ENCODE results near the gene SEPTIN1. TPM values are rescaled to one million over a fixed set of nuclear protein-coding genes. Genes with fewer than 3 reads are reported as not detected.

The SEPTIN1 gene
- total RNA-seq, 1 experiment from 2014 or later, result 3.4 TPM

DNA sequence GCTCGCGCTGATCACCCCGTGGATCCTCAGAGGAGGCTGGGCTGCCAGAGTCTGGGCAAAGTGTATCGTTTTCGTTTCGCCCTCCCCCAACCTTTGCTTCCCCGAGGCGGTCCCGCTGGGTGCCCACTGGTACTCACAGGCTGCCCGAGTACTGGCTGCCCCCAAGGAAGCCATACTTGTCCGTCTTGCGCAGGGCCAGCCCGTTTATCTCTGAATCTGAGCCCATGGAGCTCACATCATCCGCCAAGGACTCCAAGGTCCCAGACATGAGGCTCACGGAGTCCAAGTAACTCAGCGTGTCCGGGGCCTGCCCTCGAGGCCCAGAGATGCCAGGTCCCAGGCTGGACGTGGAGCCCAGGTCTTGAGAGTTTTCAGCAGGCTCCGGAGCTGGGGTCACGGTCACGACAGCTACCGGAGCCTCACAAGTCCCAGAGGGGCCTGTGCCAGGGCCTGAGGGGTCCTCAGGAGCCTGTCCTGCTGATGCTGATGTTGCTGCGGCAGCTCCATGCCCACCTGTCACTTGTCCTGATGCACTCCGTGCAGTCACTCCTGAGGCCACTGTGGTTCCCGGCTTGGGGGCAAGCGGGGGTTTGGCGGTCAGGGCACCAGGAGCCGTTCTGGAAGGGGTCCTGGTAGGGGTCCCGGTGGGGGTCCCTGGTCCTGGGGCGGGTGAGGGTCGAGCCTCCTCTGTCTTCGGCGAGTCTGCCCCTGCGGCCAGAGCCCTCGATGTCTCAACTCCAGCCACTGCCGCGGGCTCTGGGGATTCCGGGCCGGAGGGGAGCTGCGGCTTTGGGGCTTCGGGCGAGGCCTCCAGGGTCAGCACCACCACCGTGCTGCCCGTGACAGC lies 13.0 kb downstream of the SEPTIN1 start (continued):
- no peak for TF ChIP-seq SRF (IDR thresholded peaks at IDR 0.05; ENCODE audit: low read depth)
- TF ChIP-seq CTCF (IDR thresholded peaks at IDR 0.05 in 2 of 3, conservative IDR thresholded peaks at IDR 0.05 in 1 of 3; ENCODE audit: borderline replicate concordance in 1 of 3, insufficient read depth in 1 of 3, low read depth in 2 of 3, low read length in 2 of 3), result no peak
- TF ChIP-seq TCF7L2 (IDR thresholded peaks at IDR 0.05; ENCODE audit: borderline replicate concordance, extremely low read depth, insufficient read depth, insufficient read length), result no peak
- no peak for TF ChIP-seq SIN3A (IDR thresholded peaks at IDR 0.05; ENCODE audit: low read depth)
- no peak for TF ChIP-seq POLR2AphosphoS5 (IDR thresholded peaks at IDR 0.05; ENCODE audit: low read depth, low read length)
- TF ChIP-seq ZFX (IDR thresholded peaks at IDR 0.05), result no peak
- no peak for TF ChIP-seq RAD21 (IDR thresholded peaks at IDR 0.05; ENCODE audit: low read depth)
- TF ChIP-seq MAX (IDR thresholded peaks at IDR 0.05), result no peak
- TF ChIP-seq FOSL1 (IDR thresholded peaks at IDR 0.05; ENCODE audit: low read depth), result no peak
- TF ChIP-seq JUND (IDR thresholded peaks at IDR 0.05), result no peak
- TF ChIP-seq EZH2 (IDR thresholded peaks at IDR 0.05), result no peak

- CTCF ChIA-PET, result no interaction called here
- no TSS peak for BruUV-seq (replicated peaks)
- POLR2A ChIA-PET, result no interaction called here
- Histone ChIP-seq H3K27ac (ENCODE audit: low read depth, low read length) (peak overlapping the region; percentile 84; the same call in 1 of the 2 replicates), H3K4me1 (ENCODE audit: control insufficient read depth in 1 of 2, insufficient read depth in 2 of 2, low read length in 2 of 2) (peaks cover 18 to 30% of the 10 kb centered on the region in 2 experiments), H2AFZ (ENCODE audit: low read depth, low read length, poor library complexity, severe bottlenecking) (no peak overlapping the region), H3K9me3 (ENCODE audit: control insufficient read depth in 1 of 2, insufficient read depth in 1 of 2, low read depth in 1 of 2, low read length in 2 of 2) (no peaks in the 10 kb centered on the region), H3K79me2 (ENCODE audit: insufficient read depth, low read length) (peaks cover 60% of the 10 kb centered on the region), H3K4me3 (replicated peaks in 1 of 2; ENCODE audit: low read depth in 1 of 2, low read length in 2 of 2) (peak overlapping the region; percentile 79 to 87), H4K20me1 (ENCODE audit: insufficient read depth) (no peaks in the 10 kb centered on the region), H3K36me3 (ENCODE audit: control insufficient read depth in 1 of 2, insufficient read depth in 2 of 2, low read length in 2 of 2) (peaks cover 14% of the 10 kb centered on the region in 2 experiments), H3K4me2 (ENCODE audit: low read length) (peak overlapping the region; percentile 92), H3K9me2 (ENCODE audit: insufficient read depth) (no peaks in the 10 kb centered on the region), H3K9ac (ENCODE audit: low read length) (peak overlapping the region; percentile 82), H3K27me3 (ENCODE audit: insufficient read depth, low read length) (no peaks in the 10 kb centered on the region)
- intact Hi-C loops (cut with micrococcal nuclease), result no loop called here
- no peak for DNase-seq (ENCODE audit: low read depth, low spot score)
- no peak for TF ChIP-seq CEBPB (IDR thresholded peaks at IDR 0.05; ENCODE audit: low read depth)
- no peak for TF ChIP-seq SIN3A (IDR thresholded peaks at IDR 0.05; ENCODE audit: low read depth)
- no peak for TF ChIP-seq MAX (IDR thresholded peaks at IDR 0.05)
- no peak for TF ChIP-seq CBX3 (IDR thresholded peaks at IDR 0.05; ENCODE audit: low read depth)
- no peak for TF ChIP-seq SP1 (IDR thresholded peaks at IDR 0.05; ENCODE audit: low read depth)
- no peak for TF ChIP-seq CTCF (IDR thresholded peaks at IDR 0.05 in 2 of 3, conservative IDR thresholded peaks at IDR 0.05 in 1 of 3; ENCODE audit: borderline replicate concordance in 1 of 3, insufficient read depth in 1 of 3, low read depth in 2 of 3, low read length in 2 of 3)
- no peak for TF ChIP-seq ZFX (IDR thresholded peaks at IDR 0.05)
- TF ChIP-seq FOSL1 (IDR thresholded peaks at IDR 0.05; ENCODE audit: low read depth), result no peak
- TF ChIP-seq EGR1 (IDR thresholded peaks at IDR 0.05; ENCODE audit: low read depth), result no peak
- no peak for TF ChIP-seq YY1 (IDR thresholded peaks at IDR 0.05; ENCODE audit: extremely low read depth, insufficient replicate concordance, low read depth, low read length)
- no peak for TF ChIP-seq SRF (IDR thresholded peaks at IDR 0.05; ENCODE audit: low read depth)
- ATAC-seq, result no peak
- RAD21 ChIA-PET (ENCODE audit: low non-redundant PET in 1 of 2, low total read pairs in 2 of 2, uncharacterized antibody in 2 of 2, unreplicated experiment in 2 of 2), result no interaction called here
These were observed 13.6 kb downstream of the SEPTIN1 start for GRCh38 chr16:30368792-30369090.

Measured in HCT116 (cell line).